SU-DHL-6 (cell line): ENCODE data around the gene GAL3ST1.

ENCODE experiments used
- CTCF ChIP-seq: fragments of 200-600 bp; sonication (generic); IDR thresholded peaks from one replicate; pipeline ENCODE4 v1.5.1; 2017; ENCODE audit warnings: antibody characterized with exemption, mild to moderate bottlenecking, low read length, moderate library complexity; ENCODE audit not compliant: insufficient read depth, poor library complexity, severe bottlenecking
- EZH2phosphoT487 ChIP-seq: fragments of 200-600 bp; sonication (generic), shearing (Covaris generic); conservative IDR thresholded peaks from 2 replicates; pipeline ENCODE4 v1.6.1; 2018; ENCODE audit warnings: mild to moderate bottlenecking, antibody characterized with exemption, low read length, moderate library complexity, mixed read lengths

DNA sequence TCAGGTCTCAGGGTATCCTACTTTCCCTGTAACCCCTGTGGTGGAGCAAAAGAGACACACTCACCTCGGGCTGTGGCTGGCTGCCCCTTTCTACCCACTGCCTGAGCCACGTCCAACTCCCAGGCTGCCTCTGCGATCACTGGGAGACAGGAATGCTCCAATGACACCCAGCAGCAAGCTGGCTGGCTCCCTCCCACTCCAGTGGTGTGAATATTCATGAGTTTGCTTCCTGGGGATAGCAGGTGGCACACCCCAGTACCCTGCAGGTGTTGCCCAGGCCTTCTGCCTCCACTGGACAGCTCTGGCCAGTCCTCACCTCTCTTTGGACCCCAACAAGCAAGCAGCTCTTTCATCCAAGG, 9.7 kb downstream of the GAL3ST1 start:
- TF ChIP-seq CTCF (no peak), EZH2phosphoT487 (no peak)
